Mucosa of descending colon (tissue), 3 donors: ENCODE results near the gene POU2F3. TPM values are rescaled to one million over a fixed set of nuclear protein-coding genes. Genes with fewer than 3 reads are reported as not detected.
A peak's percentile ranks its signal among the peaks of the same experiment; 100 is the strongest.

Source experiments
- ATAC-seq: fragments of 200-7000 bp; cut with Tn5 transposase; one replicate; pipeline ENCODE4 v1.9.1; 2020; ENCODE audit warnings: mild to moderate bottlenecking, moderate library complexity
- DNase-seq, 3 donors: peaks; one replicate each; pipeline ENCODE4 v3.0.0-alpha.2; 2020
- H3K36me3 ChIP-seq: fragments of 200-600 bp; one replicate; pipeline ENCODE4 v1.8.0; 2021; ENCODE audit warnings: low read depth, mild to moderate bottlenecking
- H3K4me1 ChIP-seq: fragments of 200-600 bp; one replicate; pipeline ENCODE4 v1.8.0; 2021; ENCODE audit warnings: low read depth, mild to moderate bottlenecking
- H3K4me3 ChIP-seq: fragments of 200-600 bp; one replicate; pipeline ENCODE4 v1.8.0; 2021; ENCODE audit warnings: mild to moderate bottlenecking
- H3K9me3 ChIP-seq: fragments of 200-600 bp; one replicate; pipeline ENCODE4 v1.8.0; 2021; ENCODE audit warnings: mild to moderate bottlenecking
- intact Hi-C, 2 donors: fragments of 100-400 bp; cut with DNase I in 1 of 2; cut with micrococcal nuclease in 1 of 2; formaldehyde crosslinking; loops; one replicate each; pipeline versions ENCODE4 v1.11.0 to v1.11.1; 2022; cut with DNase I, micrococcal nuclease
- total RNA-seq, 3 donors: library from RNA; stranded (reverse); fragmentation: NEBNext Ultra II Directional in 2 of 3; extraction: Animal tissue kit (Norgen Biotek cat#: 25700) in 2 of 3; gene quantifications; one replicate each; pipeline versions ENCODE4 v1.2.1 to v1.2.4, GENCODE V29; 2021 to 2023
- TF ChIP-seq, protein P1 (sequence below): fragments of 200-600 bp; IDR thresholded peaks from one replicate; pipeline ENCODE4 v1.8.0; 2022; ENCODE audit warnings: antibody characterized with exemption, mild to moderate bottlenecking
- donor health status: DM: no; HTN: no; CAD: no; lungs with moderate emphysema.
- donor health status: DM: no; HTN: no; CAD: no.
- donor health status: DM: no; HTN: yes; CAD: no.

Gene POU2F3
- total RNA-seq, 3 donors from 2014 or later, result 1.1 to 3.0 (median 2.2) TPM

- H3K4me1 ChIP-seq, result peaks cover 55% of the 10 kb centered on the region
Measured at GRCh38 chr11:120217526-120217925, 22.4 kb upstream of the POU2F3 start.

DNA sequence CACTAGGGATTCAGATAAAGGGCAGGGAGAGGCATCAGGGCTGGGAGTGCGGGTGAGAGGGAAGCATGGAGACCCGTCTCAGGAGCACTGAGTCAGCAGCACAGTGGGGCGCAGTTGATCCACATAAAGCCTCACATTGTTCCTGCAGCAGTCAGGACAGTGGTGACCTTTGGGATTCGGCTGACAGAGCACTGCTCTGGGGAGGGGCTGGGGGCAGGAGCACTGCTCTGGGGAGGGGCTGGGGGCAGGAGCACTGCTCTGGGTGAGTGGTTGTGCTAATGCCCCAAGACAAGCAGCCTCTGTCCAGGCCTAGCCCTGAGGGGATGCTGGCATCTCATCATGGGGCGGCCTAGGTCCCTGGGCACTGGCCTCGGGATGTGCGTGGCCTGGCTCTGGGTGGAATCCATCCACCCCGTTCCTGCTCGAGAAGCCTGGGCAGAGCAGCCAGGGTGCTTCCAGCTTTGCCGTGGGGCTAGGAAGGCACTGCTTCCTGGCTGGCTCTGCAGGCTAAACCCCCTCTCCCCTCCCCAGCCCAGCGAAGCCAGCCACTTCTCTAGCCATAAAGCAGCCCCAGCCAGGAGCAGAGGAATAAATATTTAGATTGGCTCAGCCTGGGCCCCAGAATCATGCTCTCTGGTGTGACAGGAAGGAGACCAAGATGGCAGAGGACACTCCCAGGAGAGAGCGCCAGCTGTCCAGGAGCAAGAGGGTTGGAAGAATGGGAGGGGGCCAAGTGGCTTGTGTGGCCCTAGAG lies 21.8 kb upstream of the POU2F3 start:
- intact Hi-C loops, result no loop called here

More at GRCh38 chr11:120217526-120217925, 22.4 kb upstream of the POU2F3 start:
- intact Hi-C loops, result no loop called here
- ATAC-seq (no peak), DNase-seq (peak in 1 of 3 donors; percentile 22)
- no peak overlapping the region for H3K4me3 ChIP-seq
- H3K36me3 ChIP-seq, result no peaks in the 10 kb centered on the region
- TF ChIP-seq, protein P1, sequence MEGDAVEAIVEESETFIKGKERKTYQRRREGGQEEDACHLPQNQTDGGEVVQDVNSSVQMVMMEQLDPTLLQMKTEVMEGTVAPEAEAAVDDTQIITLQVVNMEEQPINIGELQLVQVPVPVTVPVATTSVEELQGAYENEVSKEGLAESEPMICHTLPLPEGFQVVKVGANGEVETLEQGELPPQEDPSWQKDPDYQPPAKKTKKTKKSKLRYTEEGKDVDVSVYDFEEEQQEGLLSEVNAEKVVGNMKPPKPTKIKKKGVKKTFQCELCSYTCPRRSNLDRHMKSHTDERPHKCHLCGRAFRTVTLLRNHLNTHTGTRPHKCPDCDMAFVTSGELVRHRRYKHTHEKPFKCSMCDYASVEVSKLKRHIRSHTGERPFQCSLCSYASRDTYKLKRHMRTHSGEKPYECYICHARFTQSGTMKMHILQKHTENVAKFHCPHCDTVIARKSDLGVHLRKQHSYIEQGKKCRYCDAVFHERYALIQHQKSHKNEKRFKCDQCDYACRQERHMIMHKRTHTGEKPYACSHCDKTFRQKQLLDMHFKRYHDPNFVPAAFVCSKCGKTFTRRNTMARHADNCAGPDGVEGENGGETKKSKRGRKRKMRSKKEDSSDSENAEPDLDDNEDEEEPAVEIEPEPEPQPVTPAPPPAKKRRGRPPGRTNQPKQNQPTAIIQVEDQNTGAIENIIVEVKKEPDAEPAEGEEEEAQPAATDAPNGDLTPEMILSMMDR, result no peak
- no peaks in the 10 kb centered on the region for H3K9me3 ChIP-seq

GRCh38 chr11:120218695-120219033 lies 21.3 kb upstream of the POU2F3 start:
- TF ChIP-seq, protein P1, result no peak
- Histone ChIP-seq H3K4me1 (peaks cover 49% of the 10 kb centered on the region), H3K4me3 (no peak overlapping the region), H3K36me3 (no peaks in the 10 kb centered on the region), H3K9me3 (no peaks in the 10 kb centered on the region)
- intact Hi-C loops, result no loop called here
- DNase-seq (no peak), ATAC-seq (no peak)

More for the DNA sequence above, 21.8 kb upstream of the POU2F3 start:
- Histone ChIP-seq H3K4me1 (peaks cover 55% of the 10 kb centered on the region), H3K36me3 (no peaks in the 10 kb centered on the region), H3K9me3 (no peaks in the 10 kb centered on the region), H3K4me3 (no peak overlapping the region)
- DNase-seq (peak in 1 of 3 donors; percentile 43), ATAC-seq (peak; percentile 5)
- TF ChIP-seq, protein P1, result no peak

GRCh38 chr11:120219232-120219937 lies 20.6 kb upstream of the POU2F3 start:
- Histone ChIP-seq H3K36me3 (no peaks in the 10 kb centered on the region), H3K4me3 (no peak overlapping the region), H3K9me3 (no peaks in the 10 kb centered on the region), H3K4me1 (peaks cover 49% of the 10 kb centered on the region)
- TF ChIP-seq, protein P1, result no peak
- peak in 2 of 3 donors; percentile 33 to 40 for DNase-seq
- ATAC-seq, result no peak
- intact Hi-C loops, result no loop called here

- no peak overlapping the region for H3K4me3 ChIP-seq
- TF ChIP-seq, protein P1, result no peak
- intact Hi-C loops, result loop anchor here in 1 of 2 donors (5.0 kb wide), 1 partner anchor 38 kb away; no protein-coding TSS in a partner anchor
- no peaks in the 10 kb centered on the region for H3K9me3 ChIP-seq
- DNase-seq, result peak in 1 of 3 donors; percentile 22
- peaks cover 53% of the 10 kb centered on the region for H3K4me1 ChIP-seq
- no peaks in the 10 kb centered on the region for H3K36me3 ChIP-seq
- no peak for ATAC-seq
Measured at GRCh38 chr11:120219938-120220746, 19.8 kb upstream of the POU2F3 start.
